ENCODE results near the gene RTN4RL1. TPM values are rescaled to one million over a fixed set of nuclear protein-coding genes. Genes with fewer than 3 reads are reported as not detected.
A peak's percentile ranks its signal among the peaks of the same experiment; 100 is the strongest.

The RTN4RL1 gene
- total and polyA plus RNA-seq, 9 of the 15 experiments (the other 6 are each of a cell fraction or from before 2014, with no cell fraction given) = 0.04 to 0.06 (median 0.04) TPM; not detected in 5

- TF ChIP-seq TSHZ1 (CRISPR knock-in tag; IDR thresholded peaks at IDR 0.05) = no peak
- no peak for TF ChIP-seq SIRT6 (IDR thresholded peaks at IDR 0.05; ENCODE audit: low read depth, low read length)
- TF ChIP-seq CREM (IDR thresholded peaks at IDR 0.05; ENCODE audit: low read depth) = peak; percentile 73
- no peak for TF ChIP-seq ZBTB9 (CRISPR knock-in tag; IDR thresholded peaks at IDR 0.05)
- TF ChIP-seq ZNF263 (CRISPR knock-in tag; IDR thresholded peaks at IDR 0.05; ENCODE audit: borderline replicate concordance) = no peak
- TF ChIP-seq ESRRA (IDR thresholded peaks at IDR 0.05; ENCODE audit: borderline replicate concordance, low read depth) = no peak
- TF ChIP-seq NR2C2 (CRISPR knock-in tag; IDR thresholded peaks at IDR 0.05) = no peak
- TF ChIP-seq NR2C2 (tag; IDR thresholded peaks at IDR 0.05) = peak; percentile 34; the same call in 1 of the 2 replicates
- peak; percentile 78 for TF ChIP-seq EGR1 (conservative IDR thresholded peaks at IDR 0.05)
- TF ChIP-seq ZNF431 (CRISPR knock-in tag; IDR thresholded peaks at IDR 0.05) = 0 out of 2 replicates have a peak, but pooled peaks have one; percentile 5
- peak; percentile 91; the same call in 1 of the 2 replicates for TF ChIP-seq ZBTB7A (IDR thresholded peaks at IDR 0.05; ENCODE audit: borderline replicate concordance, control insufficient read depth, low read depth, low read length)
- peak; percentile 93 for TF ChIP-seq MXI1 (IDR thresholded peaks at IDR 0.05; ENCODE audit: low read depth, low read length)
- 0 out of 2 replicates have a peak, but pooled peaks have one; percentile 26 for TF ChIP-seq BHLHE40 (IDR thresholded peaks at IDR 0.05; ENCODE audit: low read length)
- no peak for TF ChIP-seq SMARCA5 (IDR thresholded peaks at IDR 0.05)
- TF ChIP-seq POLR2G (IDR thresholded peaks at IDR 0.05; ENCODE audit: low read depth, low read length) = peak; percentile 46; the same call in 1 of the 2 replicates
- TF ChIP-seq SRSF1 (IDR thresholded peaks at IDR 0.05; ENCODE audit: low read depth, low read length) = no peak
- peak; percentile 41; the same call in 1 of the 2 replicates for TF ChIP-seq PHF8 (IDR thresholded peaks at IDR 0.05; ENCODE audit: borderline replicate concordance, low read length)
- no peak for TF ChIP-seq HNRNPH1 (optimal IDR thresholded peaks at IDR 0.05; ENCODE audit: low read depth, low read length)
- TF ChIP-seq ATF7 (IDR thresholded peaks at IDR 0.05) = 0 out of 2 replicates have a peak, but pooled peaks have one; percentile 10
- 0 out of 2 replicates have a peak, but pooled peaks have one; percentile 57 for TF ChIP-seq ETS1 (conservative IDR thresholded peaks at IDR 0.05; ENCODE audit: control insufficient read depth, low read depth, low read length)
- TF ChIP-seq CREB1 (IDR thresholded peaks at IDR 0.05) = no peak; the same call in 1 of the 2 replicates
- no peak for TF ChIP-seq CREB1 (CRISPR knock-in tag; IDR thresholded peaks at IDR 0.05)
These were observed 24.5 kb upstream of the RTN4RL1 start (continued) for GRCh38 chr17:2049333-2050299.
